Nephron progenitor cell (in vitro differentiated cells): Measurements from ENCODE around the gene SMARCB1.
A peak's percentile ranks its signal among the peaks of the same experiment; 100 is the strongest.

Experiments
- DNase-seq: peaks from one replicate; pipeline ENCODE4 v3.0.0; 2021
- H3K27ac Mint-ChIP-seq: 2 replicates; pipeline ENCODE4 v1.8.0; 2021; ENCODE audit warnings: mild to moderate bottlenecking, moderate library complexity, mixed read lengths
- H3K27me3 Mint-ChIP-seq: 2 replicates; pipeline ENCODE4 v1.8.0; 2021; ENCODE audit warnings: mild to moderate bottlenecking, low read depth, mixed read lengths; ENCODE audit not compliant: poor library complexity
- H3K36me3 Mint-ChIP-seq: 2 replicates; pipeline ENCODE4 v1.8.0; 2021; ENCODE audit warnings: low read depth, mixed read lengths
- H3K4me1 Mint-ChIP-seq: 2 replicates; pipeline ENCODE4 v1.8.0; 2021; ENCODE audit warnings: mixed read lengths
- H3K4me3 Mint-ChIP-seq: 2 replicates; pipeline ENCODE4 v1.8.0; 2021; ENCODE audit warnings: mild to moderate bottlenecking, moderate library complexity, mixed read lengths
- H3K9me3 Mint-ChIP-seq: 2 replicates; pipeline ENCODE4 v1.8.0; 2021; ENCODE audit warnings: mild to moderate bottlenecking, moderate library complexity, mixed read lengths
- CTCF ChIP-seq: fragments of 200-600 bp; sonication (generic); IDR thresholded peaks from 2 replicates; pipeline ENCODE4 v1.5.0; 2021; ENCODE audit warnings: antibody characterized with exemption

Gene SMARCB1

GRCh38 chr22:23782703-23783102, 4.1 kb upstream of the SMARCB1 start:
- Mint-ChIP-seq H3K27ac (no peak overlapping the region), H3K4me3 (no peak overlapping the region), H3K36me3 (no peaks in the 10 kb centered on the region), H3K4me1 (peaks cover 27% of the 10 kb centered on the region), H3K27me3 (no peaks in the 10 kb centered on the region), H3K9me3 (no peaks in the 10 kb centered on the region)
- DNase-seq, result no peak
- no peak for TF ChIP-seq CTCF

GRCh38 chr22:23783265-23784150, 3.3 kb upstream of the SMARCB1 start:
- DNase-seq, result no peak
- no peak for TF ChIP-seq CTCF
- H3K27ac Mint-ChIP-seq, result no peak overlapping the region
- H3K4me1 Mint-ChIP-seq, result peaks cover 35% of the 10 kb centered on the region
- no peaks in the 10 kb centered on the region for H3K9me3 Mint-ChIP-seq
- H3K36me3 Mint-ChIP-seq, result no peaks in the 10 kb centered on the region
- no peak overlapping the region for H3K4me3 Mint-ChIP-seq
- no peaks in the 10 kb centered on the region for H3K27me3 Mint-ChIP-seq

- no peaks in the 10 kb centered on the region for H3K9me3 Mint-ChIP-seq
- H3K4me1 Mint-ChIP-seq, result peaks cover 43% of the 10 kb centered on the region
- no peak for DNase-seq
- H3K36me3 Mint-ChIP-seq, result peaks cover under 1% of the 10 kb centered on the region
- TF ChIP-seq CTCF, result no peak
- H3K27me3 Mint-ChIP-seq, result no peaks in the 10 kb centered on the region
- H3K4me3 Mint-ChIP-seq, result no peak overlapping the region
- no peak overlapping the region for H3K27ac Mint-ChIP-seq
These were observed 2.5 kb upstream of the SMARCB1 start for GRCh38 chr22:23784215-23784732.

GRCh38 chr22:23786261-23786710, 480 bp upstream of the SMARCB1 start:
- no peak for TF ChIP-seq CTCF
- H3K36me3 Mint-ChIP-seq, result peaks cover 9% of the 10 kb centered on the region
- peak overlapping the region; percentile 92 for H3K27ac Mint-ChIP-seq
- no peaks in the 10 kb centered on the region for H3K27me3 Mint-ChIP-seq
- H3K9me3 Mint-ChIP-seq, result no peaks in the 10 kb centered on the region
- H3K4me1 Mint-ChIP-seq, result peaks cover 43% of the 10 kb centered on the region
- DNase-seq, result no peak
- peak overlapping the region; percentile 93 for H3K4me3 Mint-ChIP-seq

- Mint-ChIP-seq H3K4me3 (peak overlapping the region; percentile 93), H3K9me3 (no peaks in the 10 kb centered on the region), H3K27ac (peak overlapping the region; percentile 27), H3K4me1 (peaks cover 46% of the 10 kb centered on the region), H3K27me3 (no peaks in the 10 kb centered on the region), H3K36me3 (peaks cover 15% of the 10 kb centered on the region)
- no peak for TF ChIP-seq CTCF
- DNase-seq, result no peak
These were observed 782 bp downstream of the SMARCB1 start for GRCh38 chr22:23787600-23787896.

GRCh38 chr22:23787910-23788309, 1.1 kb downstream of the SMARCB1 start:
- H3K27me3 Mint-ChIP-seq, result no peaks in the 10 kb centered on the region
- no peak for TF ChIP-seq CTCF
- H3K9me3 Mint-ChIP-seq, result no peaks in the 10 kb centered on the region
- H3K4me3 Mint-ChIP-seq, result peak overlapping the region; percentile 93
- peaks cover 48% of the 10 kb centered on the region for H3K4me1 Mint-ChIP-seq
- DNase-seq, result no peak
- H3K27ac Mint-ChIP-seq, result peak overlapping the region; percentile 27
- H3K36me3 Mint-ChIP-seq, result peaks cover 19% of the 10 kb centered on the region
